ENCODE data around the gene UFD1.

UFD1 gene

DNA sequence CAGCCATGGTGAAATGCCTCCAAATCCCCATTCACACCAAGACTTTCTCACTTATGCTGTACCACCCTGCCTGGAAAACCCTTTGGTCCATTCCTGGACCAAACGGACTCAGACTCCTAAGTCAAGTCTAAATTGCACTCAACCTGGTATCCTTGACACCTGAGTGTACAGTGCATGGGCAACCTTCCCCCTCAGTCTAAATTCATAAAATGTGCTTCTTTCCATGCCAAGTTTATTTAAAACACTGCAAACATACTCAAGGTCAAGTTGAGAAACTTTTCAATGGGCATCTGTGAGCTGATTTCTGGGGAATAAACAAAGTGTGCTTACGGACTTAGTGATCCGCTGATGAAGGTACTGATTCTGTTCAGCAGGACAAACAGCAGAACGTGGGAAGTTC is 73.9 kb downstream of the UFD1 start:
- ChIA-PET CTCF (no interaction called here), POLR2A (no interaction called here)
- TF ChIP-seq TARDBP (IDR thresholded peaks at IDR 0.05) (no peak), SP1 (IDR thresholded peaks at IDR 0.05) (no peak), NFRKB (IDR thresholded peaks at IDR 0.05) (no peak), SUZ12 (IDR thresholded peaks at IDR 0.05) (no peak), ELF4 (IDR thresholded peaks at IDR 0.05) (no peak), FOXK2 (IDR thresholded peaks at IDR 0.05) (no peak), L3MBTL2 (conservative IDR thresholded peaks at IDR 0.05) (no peak), FOXM1 (IDR thresholded peaks at IDR 0.05; ENCODE audit: borderline replicate concordance) (no peak), FOXA1 (IDR thresholded peaks at IDR 0.05) (no peak), ARNT (IDR thresholded peaks at IDR 0.05) (no peak), LEF1 (IDR thresholded peaks at IDR 0.05; ENCODE audit: borderline replicate concordance) (no peak), BHLHE40 (IDR thresholded peaks at IDR 0.05; ENCODE audit: borderline replicate concordance) (no peak), CTBP1 (IDR thresholded peaks at IDR 0.05; ENCODE audit: borderline replicate concordance) (no peak), HDGF (IDR thresholded peaks at IDR 0.05; ENCODE audit: borderline replicate concordance) (no peak)
- TF ChIP-seq, protein P1, sequence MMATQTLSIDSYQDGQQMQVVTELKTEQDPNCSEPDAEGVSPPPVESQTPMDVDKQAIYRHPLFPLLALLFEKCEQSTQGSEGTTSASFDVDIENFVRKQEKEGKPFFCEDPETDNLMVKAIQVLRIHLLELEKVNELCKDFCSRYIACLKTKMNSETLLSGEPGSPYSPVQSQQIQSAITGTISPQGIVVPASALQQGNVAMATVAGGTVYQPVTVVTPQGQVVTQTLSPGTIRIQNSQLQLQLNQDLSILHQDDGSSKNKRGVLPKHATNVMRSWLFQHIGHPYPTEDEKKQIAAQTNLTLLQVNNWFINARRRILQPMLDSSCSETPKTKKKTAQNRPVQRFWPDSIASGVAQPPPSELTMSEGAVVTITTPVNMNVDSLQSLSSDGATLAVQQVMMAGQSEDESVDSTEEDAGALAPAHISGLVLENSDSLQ (IDR thresholded peaks at IDR 0.05): no peak
- DNase-seq (ENCODE audit: extremely low spot score): no peak

DNA sequence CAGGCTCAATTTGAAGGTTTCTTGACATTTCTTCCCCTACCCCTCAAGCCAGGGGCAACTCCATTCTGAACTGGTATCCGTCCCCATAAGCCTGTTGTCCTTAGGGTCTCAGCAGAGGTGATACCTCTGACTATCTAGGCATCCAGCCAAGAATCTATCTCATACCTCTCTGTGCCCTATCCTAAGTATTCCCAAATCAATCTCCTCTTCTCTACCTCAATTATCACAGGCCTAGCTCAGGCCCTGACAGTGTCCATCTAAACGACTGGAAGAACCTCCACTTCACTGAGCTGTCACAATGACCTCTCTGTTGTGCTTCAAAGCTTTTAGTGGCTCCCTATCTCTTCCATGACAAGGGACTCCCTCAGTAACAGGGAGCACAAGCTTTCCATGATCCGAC is 74.3 kb downstream of the UFD1 start:
- DNase-seq (ENCODE audit: extremely low spot score): no peak
- CTCF ChIA-PET: no interaction called here
- POLR2A ChIA-PET: no interaction called here
- TF ChIP-seq BHLHE40 (IDR thresholded peaks at IDR 0.05; ENCODE audit: borderline replicate concordance): no peak
- TF ChIP-seq CTBP1 (IDR thresholded peaks at IDR 0.05; ENCODE audit: borderline replicate concordance): no peak
- no peak for TF ChIP-seq FOXA1 (IDR thresholded peaks at IDR 0.05)
- TF ChIP-seq ARNT (IDR thresholded peaks at IDR 0.05): no peak
- TF ChIP-seq L3MBTL2 (conservative IDR thresholded peaks at IDR 0.05): no peak
- TF ChIP-seq ELF4 (IDR thresholded peaks at IDR 0.05): no peak
- TF ChIP-seq TARDBP (IDR thresholded peaks at IDR 0.05): no peak
- no peak for TF ChIP-seq NFRKB (IDR thresholded peaks at IDR 0.05)

DNA sequence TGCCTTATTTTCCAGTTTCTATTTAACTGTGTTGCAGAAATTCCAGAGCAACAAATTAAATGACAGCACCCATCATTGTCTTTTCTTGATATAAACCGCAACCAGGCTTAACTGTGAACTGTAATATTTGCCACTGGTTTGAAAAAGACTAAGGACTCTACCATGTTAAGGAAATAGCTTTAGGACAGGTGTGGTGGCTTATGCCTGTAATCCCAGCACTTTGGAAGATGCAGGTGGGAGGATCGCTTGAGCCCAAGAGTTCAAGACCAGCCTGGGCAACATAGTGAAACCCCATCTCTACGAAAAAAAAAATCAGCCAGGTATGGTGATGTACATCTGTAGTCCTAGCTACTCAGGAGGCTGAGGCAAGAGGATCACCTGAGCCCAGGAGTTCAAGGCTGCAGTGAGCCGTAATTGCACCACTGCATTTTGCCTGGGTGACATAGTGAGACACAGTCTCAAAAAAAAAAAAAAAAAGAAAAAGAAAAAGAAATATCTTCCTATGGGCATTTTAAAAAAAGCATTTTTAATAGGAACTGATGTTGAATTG is 76.3 kb downstream of the UFD1 start:
- no peak for DNase-seq (ENCODE audit: extremely low spot score)
- ChIA-PET CTCF (no interaction called here), POLR2A (no interaction called here)
- TF ChIP-seq ZNF384 (IDR thresholded peaks at IDR 0.05) (no peak), L3MBTL2 (conservative IDR thresholded peaks at IDR 0.05) (no peak), SUZ12 (IDR thresholded peaks at IDR 0.05) (no peak), TARDBP (IDR thresholded peaks at IDR 0.05) (no peak), FOXM1 (IDR thresholded peaks at IDR 0.05; ENCODE audit: borderline replicate concordance) (no peak), NFRKB (IDR thresholded peaks at IDR 0.05) (no peak), CTBP1 (IDR thresholded peaks at IDR 0.05; ENCODE audit: borderline replicate concordance) (no peak), FOXK2 (IDR thresholded peaks at IDR 0.05) (no peak), ELF4 (IDR thresholded peaks at IDR 0.05) (no peak)

DNA sequence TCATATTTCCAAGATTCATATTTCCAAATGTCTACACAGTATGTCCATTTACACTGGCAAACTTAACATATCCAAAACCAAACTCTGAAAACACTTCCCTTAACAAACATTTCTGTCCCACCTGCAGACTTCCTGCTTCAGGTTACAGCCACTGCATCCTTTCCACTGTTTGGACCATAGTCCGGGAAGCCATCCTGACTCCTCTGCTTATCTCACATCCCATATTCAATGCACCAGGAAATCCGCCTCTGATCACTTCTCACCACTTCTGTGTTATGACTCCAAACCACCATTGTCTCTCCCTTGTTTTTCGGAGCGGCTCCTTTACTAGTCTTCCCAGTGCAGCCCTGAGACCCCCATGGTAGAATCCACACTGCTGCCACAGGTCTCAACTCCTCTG is 77.5 kb downstream of the UFD1 start:
- POLR2A ChIA-PET: no interaction called here
- DNase-seq (ENCODE audit: extremely low spot score): no peak
- CTCF ChIA-PET: no interaction called here
- TF ChIP-seq CTBP1 (IDR thresholded peaks at IDR 0.05; ENCODE audit: borderline replicate concordance) (no peak), ARNT (IDR thresholded peaks at IDR 0.05) (no peak), FOXA1 (IDR thresholded peaks at IDR 0.05) (no peak)

DNA sequence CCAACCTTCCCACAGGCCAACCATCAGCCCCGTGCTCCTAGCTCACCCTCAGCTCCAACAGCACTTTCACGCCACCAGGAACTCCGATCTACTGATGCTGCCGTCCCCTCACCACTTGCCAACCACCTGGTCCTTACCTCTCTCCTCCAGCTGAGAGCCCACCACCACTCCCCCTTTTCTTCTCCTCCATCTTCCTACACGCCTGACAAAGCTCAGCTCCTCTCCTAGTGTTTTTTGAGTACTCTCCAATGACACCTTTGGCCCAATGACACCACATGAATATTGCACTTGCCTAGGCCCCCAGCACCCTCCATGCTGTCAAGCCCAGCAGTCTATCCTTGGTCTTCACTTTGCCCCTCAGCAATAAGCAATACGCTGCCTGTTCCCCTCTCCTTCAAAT is 78.1 kb downstream of the UFD1 start:
- TF ChIP-seq SP1 (IDR thresholded peaks at IDR 0.05): no peak
- TF ChIP-seq HDGF (IDR thresholded peaks at IDR 0.05; ENCODE audit: borderline replicate concordance): no peak
- TF ChIP-seq, protein P1 (IDR thresholded peaks at IDR 0.05): no peak
- no peak for TF ChIP-seq FOXK2 (IDR thresholded peaks at IDR 0.05)
- no peak for TF ChIP-seq ARNT (IDR thresholded peaks at IDR 0.05)
- TF ChIP-seq FOXM1 (IDR thresholded peaks at IDR 0.05; ENCODE audit: borderline replicate concordance): no peak
- TF ChIP-seq BHLHE40 (IDR thresholded peaks at IDR 0.05; ENCODE audit: borderline replicate concordance): no peak
- TF ChIP-seq L3MBTL2 (conservative IDR thresholded peaks at IDR 0.05): no peak
- TF ChIP-seq CTBP1 (IDR thresholded peaks at IDR 0.05; ENCODE audit: borderline replicate concordance): no peak
- POLR2A ChIA-PET: no interaction called here
- CTCF ChIA-PET: no interaction called here
- no peak for DNase-seq (ENCODE audit: extremely low spot score)

Measured in HEK293T (cell line).